Mesothelial cell of epicardium (in vitro differentiated cells): Measurements from ENCODE around the gene GPBP1. TPM values are rescaled to one million over a fixed set of nuclear protein-coding genes. Genes with fewer than 3 reads are reported as not detected.
A peak's percentile ranks its signal among the peaks of the same experiment; 100 is the strongest.
"Not testable (repeated sequence)": the region's sequence is repeated elsewhere in the genome, so short reads cannot be mapped to it uniquely, and the experiment has no call there.

Source experiments
- DNase-seq, 2 experiments: peaks; one replicate each; pipeline ENCODE4 v3.0.0; 2021; ENCODE audit warnings: low spot score in 2 of 2; ENCODE audit not compliant: unreplicated experiment in 2 of 2
- H3K27ac Mint-ChIP-seq: 2 replicates; pipeline ENCODE4 v1.8.0; 2021; ENCODE audit warnings: mixed read lengths
- H3K27me3 Mint-ChIP-seq: 2 replicates; pipeline ENCODE4 v1.8.0; 2021; ENCODE audit warnings: low read depth, mixed read lengths
- H3K36me3 Mint-ChIP-seq: 2 replicates; pipeline ENCODE4 v1.8.0; 2021; ENCODE audit warnings: mixed read lengths
- H3K4me1 Mint-ChIP-seq: 2 replicates; pipeline ENCODE4 v1.8.0; 2021; ENCODE audit warnings: mixed read lengths
- H3K4me3 Mint-ChIP-seq: 2 replicates; pipeline ENCODE4 v1.8.0; 2021; ENCODE audit warnings: mild to moderate bottlenecking, moderate library complexity, mixed read lengths
- H3K9me3 Mint-ChIP-seq: 2 replicates; pipeline ENCODE4 v1.8.0; 2021; ENCODE audit warnings: mixed read lengths
- CTCF ChIP-seq: fragments of 200-600 bp; sonication (generic); IDR thresholded peaks from one replicate; pipeline ENCODE4 v1.5.0; 2021; ENCODE audit warnings: antibody characterized with exemption; ENCODE audit not compliant: unreplicated experiment
- total RNA-seq: library from RNA; stranded (reverse); gene quantifications from 3 replicates; pipeline ENCODE4 v1.2.1, GENCODE V29; 2021

GPBP1 gene
- total RNA-seq, 1 donor from 2014 or later, result 125 TPM

DNA sequence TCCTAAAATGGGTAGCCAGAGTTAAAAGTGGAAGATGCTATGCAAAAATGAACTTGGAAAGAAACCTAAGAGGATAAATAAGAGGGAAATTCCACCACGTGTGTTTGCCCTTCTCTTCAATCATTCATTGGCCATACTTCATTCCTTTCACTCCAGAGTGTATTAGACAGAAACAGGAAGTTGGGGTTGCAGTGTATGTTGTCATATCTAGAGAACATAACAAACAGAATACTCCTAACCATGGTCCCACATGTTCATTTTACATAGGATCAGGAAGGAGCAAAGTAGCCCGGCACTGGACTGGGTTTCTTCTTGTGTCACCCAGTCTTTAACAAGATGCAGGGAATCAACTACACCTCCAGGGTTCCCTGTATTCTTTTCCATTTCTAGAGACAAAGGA lies 7.6 kb upstream of the GPBP1 start:
- DNase-seq, result no peak
- H3K4me1 Mint-ChIP-seq, result no peaks in the 10 kb centered on the region
- no peak for TF ChIP-seq CTCF
- H3K27me3 Mint-ChIP-seq, result no peaks in the 10 kb centered on the region
- no peak overlapping the region for H3K4me3 Mint-ChIP-seq
- no peaks in the 10 kb centered on the region for H3K36me3 Mint-ChIP-seq
- no peak overlapping the region for H3K27ac Mint-ChIP-seq
- no peaks in the 10 kb centered on the region for H3K9me3 Mint-ChIP-seq

GRCh38 chr5:57167201-57167600 lies 6.7 kb upstream of the GPBP1 start:
- Mint-ChIP-seq H3K4me1 (peaks cover 3% of the 10 kb centered on the region), H3K36me3 (no peaks in the 10 kb centered on the region), H3K9me3 (no peaks in the 10 kb centered on the region), H3K4me3 (no peak overlapping the region), H3K27ac (no peak overlapping the region), H3K27me3 (no peaks in the 10 kb centered on the region)
- no peak for DNase-seq
- no peak for TF ChIP-seq CTCF

DNA sequence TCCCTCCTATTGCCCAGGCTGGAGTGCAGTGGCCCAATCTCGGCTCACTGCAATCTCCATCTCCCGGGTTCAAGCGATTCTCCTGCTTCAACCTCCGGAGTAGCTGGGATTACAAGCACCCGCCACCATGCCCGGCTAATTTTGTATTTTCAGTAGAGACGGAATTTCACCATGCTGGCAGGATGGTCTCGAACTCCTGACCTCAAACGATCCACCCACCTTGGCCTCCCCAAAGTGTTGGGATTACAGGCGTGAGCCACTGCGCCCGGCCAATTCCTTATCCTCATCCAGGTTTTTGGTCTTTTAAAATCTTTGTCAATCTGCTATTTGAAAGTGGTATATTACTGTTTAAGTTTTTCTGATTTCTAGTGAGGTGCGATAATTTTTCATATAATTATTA lies 3.7 kb upstream of the GPBP1 start:
- H3K36me3 Mint-ChIP-seq, H3K27me3 Mint-ChIP-seq, H3K27ac Mint-ChIP-seq, DNase-seq, H3K4me1 Mint-ChIP-seq, H3K4me3 Mint-ChIP-seq, H3K9me3 Mint-ChIP-seq: not testable (repeated sequence)

- Mint-ChIP-seq H3K36me3 (no peaks in the 10 kb centered on the region), H3K4me3 (peak overlapping the region; percentile 91), H3K9me3 (no peaks in the 10 kb centered on the region), H3K27ac (peak overlapping the region; percentile 99), H3K27me3 (no peaks in the 10 kb centered on the region), H3K4me1 (peaks cover 19% of the 10 kb centered on the region)
- no peak for TF ChIP-seq CTCF
- DNase-seq, result no peak
Measured at GRCh38 chr5:57171816-57172465, 1.9 kb upstream of the GPBP1 start.

DNA sequence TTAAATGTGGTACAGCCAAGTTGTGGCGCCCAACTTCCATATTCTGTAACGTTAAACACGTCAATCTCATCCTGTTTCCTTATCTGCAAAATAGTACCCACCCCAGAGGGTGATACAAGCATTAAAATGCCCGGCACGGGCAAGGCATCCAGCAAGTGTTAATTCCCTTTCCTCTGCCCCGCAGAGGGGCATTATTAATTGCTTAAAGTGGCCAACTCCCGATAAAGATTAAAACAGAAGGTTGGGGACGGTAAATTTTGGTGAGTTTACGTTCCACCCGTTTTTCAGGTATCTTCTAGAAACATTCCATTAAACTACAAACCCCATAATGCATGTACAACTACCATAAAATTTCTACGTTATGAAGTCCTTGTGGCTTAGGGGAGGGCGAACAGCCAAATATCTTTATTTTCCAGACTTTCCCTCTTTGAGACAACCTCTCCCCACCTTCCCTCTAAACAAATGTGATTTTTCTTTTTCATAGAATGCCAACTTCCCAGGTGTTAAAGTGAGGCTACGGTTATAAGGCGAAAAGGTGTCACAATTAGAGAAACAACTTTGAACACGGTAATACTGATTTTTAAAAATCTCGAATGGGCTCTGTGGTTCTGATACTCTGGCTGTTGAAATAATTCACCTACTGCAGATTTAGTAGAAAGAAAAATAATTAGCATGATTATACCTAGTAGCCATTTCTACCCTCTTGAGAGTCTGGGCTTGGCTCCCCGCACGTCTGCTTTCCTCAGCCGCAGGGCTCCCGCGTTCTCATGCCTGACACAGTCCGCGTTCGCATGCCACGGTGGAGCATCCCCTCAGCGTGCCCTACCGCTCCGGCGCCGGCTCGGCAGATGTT lies 1.2 kb upstream of the GPBP1 start:
- Mint-ChIP-seq H3K9me3 (no peaks in the 10 kb centered on the region), H3K4me1 (peaks cover 22% of the 10 kb centered on the region), H3K36me3 (no peaks in the 10 kb centered on the region), H3K27ac (peak overlapping the region; percentile 99), H3K27me3 (no peaks in the 10 kb centered on the region), H3K4me3 (peak overlapping the region; percentile 91)
- no peak for DNase-seq
- no peak for TF ChIP-seq CTCF
